ENCODE results near the gene MUS81. TPM values are rescaled to one million over a fixed set of nuclear protein-coding genes. Genes with fewer than 3 reads are reported as not detected.
A peak's percentile ranks its signal among the peaks of the same experiment; 100 is the strongest.

The MUS81 gene
- total and polyA plus RNA-seq, 9 of the 15 experiments (the other 6 are each of a cell fraction or from before 2014, with no cell fraction given): 13.4 to 118 (median 53.7) TPM

DNA sequence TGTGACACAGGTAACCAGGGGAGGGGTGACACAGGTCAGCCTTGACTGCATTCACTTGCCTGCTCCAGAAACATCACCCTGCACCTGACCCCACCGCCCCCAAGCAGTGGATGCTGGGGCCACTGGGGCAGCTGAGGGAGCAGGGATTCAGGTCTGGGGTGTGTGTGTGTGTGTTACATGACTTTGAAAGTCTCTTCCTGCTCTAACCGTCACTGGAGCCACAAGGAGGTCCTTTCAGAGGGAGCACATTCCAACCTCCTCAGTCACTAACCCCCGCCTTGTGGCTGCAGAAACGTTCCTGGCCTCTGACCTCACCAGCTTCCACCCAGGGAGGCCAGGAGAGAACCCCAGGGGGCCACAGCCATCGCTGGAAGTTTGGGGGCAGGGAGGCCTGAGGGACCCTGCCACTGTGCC, 42.8 kb downstream of the MUS81 start (continued):
- no peak for TF ChIP-seq MTA1 (IDR thresholded peaks at IDR 0.05; ENCODE audit: borderline replicate concordance)
- TF ChIP-seq FIP1L1 (IDR thresholded peaks at IDR 0.05; ENCODE audit: low read depth, low read length, poor library complexity, severe bottlenecking): no peak
- TF ChIP-seq RBM17 (IDR thresholded peaks at IDR 0.05; ENCODE audit: borderline replicate concordance, low read depth, low read length): no peak
- TF ChIP-seq BDP1 (IDR thresholded peaks at IDR 0.05; ENCODE audit: insufficient read depth, insufficient read length): no peak
- 0 out of 2 replicates have a peak, but pooled peaks have one; percentile 61 for TF ChIP-seq ZKSCAN8 (CRISPR knock-in tag; IDR thresholded peaks at IDR 0.05)
- no peak for TF ChIP-seq MTA2 (IDR thresholded peaks at IDR 0.05; ENCODE audit: low read depth)
- TF ChIP-seq POLR2G (IDR thresholded peaks at IDR 0.05; ENCODE audit: low read depth, low read length): peak; percentile 42; the same call in 1 of the 2 replicates
- TF ChIP-seq, protein P1, sequence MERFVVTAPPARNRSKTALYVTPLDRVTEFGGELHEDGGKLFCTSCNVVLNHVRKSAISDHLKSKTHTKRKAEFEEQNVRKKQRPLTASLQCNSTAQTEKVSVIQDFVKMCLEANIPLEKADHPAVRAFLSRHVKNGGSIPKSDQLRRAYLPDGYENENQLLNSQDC (CRISPR knock-in tag; IDR thresholded peaks at IDR 0.05): no peak
- TF ChIP-seq RBM15 (IDR thresholded peaks at IDR 0.05; ENCODE audit: insufficient read depth, low read length): no peak
- no peak for TF ChIP-seq ESRRA (IDR thresholded peaks at IDR 0.05; ENCODE audit: borderline replicate concordance, low read depth)
- 0 out of 2 replicates have a peak, but pooled peaks have one; percentile 20 for TF ChIP-seq FOXM1 (IDR thresholded peaks at IDR 0.05; ENCODE audit: low read depth)
- no peak for TF ChIP-seq FOXM1 (CRISPR knock-in tag; IDR thresholded peaks at IDR 0.05; ENCODE audit: low read depth)
- TF ChIP-seq ZNF324 (CRISPR knock-in tag; IDR thresholded peaks at IDR 0.05): no peak
- TF ChIP-seq TCF3 (CRISPR knock-in tag; IDR thresholded peaks at IDR 0.05): no peak; the same call in 1 of the 2 replicates
- 0 out of 2 replicates have a peak, but pooled peaks have one; percentile 22 for TF ChIP-seq MYC (IDR thresholded peaks at IDR 0.05; ENCODE audit: low read depth, low read length)
- TF ChIP-seq MYC (CRISPR knock-in tag; IDR thresholded peaks at IDR 0.05; ENCODE audit: borderline replicate concordance, low read depth): no peak
- TF ChIP-seq E2F3 (CRISPR knock-in tag; IDR thresholded peaks at IDR 0.05): no peak
- TF ChIP-seq SMARCE1 (IDR thresholded peaks at IDR 0.05): peak; percentile 66; the same call in 1 of the 2 replicates
- TF ChIP-seq, protein P2, sequence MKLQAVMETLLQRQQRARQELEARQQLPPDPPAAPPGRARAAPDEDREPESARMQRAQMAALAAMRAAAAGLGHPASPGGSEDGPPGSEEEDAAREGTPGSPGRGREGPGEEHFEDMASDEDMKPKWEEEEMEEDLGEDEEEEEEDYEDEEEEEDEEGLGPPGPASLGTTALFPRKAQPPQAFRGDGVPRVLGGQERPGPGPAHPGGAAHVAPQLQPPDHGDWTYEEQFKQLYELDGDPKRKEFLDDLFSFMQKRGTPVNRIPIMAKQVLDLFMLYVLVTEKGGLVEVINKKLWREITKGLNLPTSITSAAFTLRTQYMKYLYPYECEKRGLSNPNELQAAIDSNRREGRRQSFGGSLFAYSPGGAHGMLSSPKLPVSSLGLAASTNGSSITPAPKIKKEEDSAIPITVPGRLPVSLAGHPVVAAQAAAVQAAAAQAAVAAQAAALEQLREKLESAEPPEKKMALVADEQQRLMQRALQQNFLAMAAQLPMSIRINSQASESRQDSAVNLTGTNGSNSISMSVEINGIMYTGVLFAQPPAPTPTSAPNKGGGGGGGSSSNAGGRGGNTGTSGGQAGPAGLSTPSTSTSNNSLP (IDR thresholded peaks at IDR 0.05; ENCODE audit: borderline replicate concordance, low read depth, low read length): no peak
- TF ChIP-seq ZNF644 (tag; IDR thresholded peaks at IDR 0.05; ENCODE audit: low read depth): no peak
- TF ChIP-seq ZNF507 (tag; conservative IDR thresholded peaks at IDR 0.05): no peak
- no peak for TF ChIP-seq CAMTA2 (CRISPR knock-in tag; conservative IDR thresholded peaks at IDR 0.05)
- TF ChIP-seq SUPT5H (IDR thresholded peaks at IDR 0.05): no peak
- no peak for TF ChIP-seq ZNF253 (CRISPR knock-in tag; conservative IDR thresholded peaks at IDR 0.05)
- TF ChIP-seq, protein P3, sequence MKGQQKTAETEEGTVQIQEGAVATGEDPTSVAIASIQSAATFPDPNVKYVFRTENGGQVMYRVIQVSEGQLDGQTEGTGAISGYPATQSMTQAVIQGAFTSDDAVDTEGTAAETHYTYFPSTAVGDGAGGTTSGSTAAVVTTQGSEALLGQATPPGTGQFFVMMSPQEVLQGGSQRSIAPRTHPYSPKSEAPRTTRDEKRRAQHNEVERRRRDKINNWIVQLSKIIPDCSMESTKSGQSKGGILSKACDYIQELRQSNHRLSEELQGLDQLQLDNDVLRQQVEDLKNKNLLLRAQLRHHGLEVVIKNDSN (CRISPR knock-in tag; IDR thresholded peaks at IDR 0.05): no peak
- TF ChIP-seq, protein P4, sequence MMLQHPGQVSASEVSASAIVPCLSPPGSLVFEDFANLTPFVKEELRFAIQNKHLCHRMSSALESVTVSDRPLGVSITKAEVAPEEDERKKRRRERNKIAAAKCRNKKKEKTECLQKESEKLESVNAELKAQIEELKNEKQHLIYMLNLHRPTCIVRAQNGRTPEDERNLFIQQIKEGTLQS (IDR thresholded peaks at IDR 0.05): peak; percentile 77
- TF ChIP-seq, protein P4 (CRISPR knock-in tag; conservative IDR thresholded peaks at IDR 0.05): no peak
- no peak for TF ChIP-seq PML (IDR thresholded peaks at IDR 0.05; ENCODE audit: low read length)
